ENCODE data around the gene PGAM4. TPM values are rescaled to one million over a fixed set of nuclear protein-coding genes. Genes with fewer than 3 reads are reported as not detected.

PGAM4 gene
- total RNA-seq, 1 experiment from 2014 or later = not detected

DNA sequence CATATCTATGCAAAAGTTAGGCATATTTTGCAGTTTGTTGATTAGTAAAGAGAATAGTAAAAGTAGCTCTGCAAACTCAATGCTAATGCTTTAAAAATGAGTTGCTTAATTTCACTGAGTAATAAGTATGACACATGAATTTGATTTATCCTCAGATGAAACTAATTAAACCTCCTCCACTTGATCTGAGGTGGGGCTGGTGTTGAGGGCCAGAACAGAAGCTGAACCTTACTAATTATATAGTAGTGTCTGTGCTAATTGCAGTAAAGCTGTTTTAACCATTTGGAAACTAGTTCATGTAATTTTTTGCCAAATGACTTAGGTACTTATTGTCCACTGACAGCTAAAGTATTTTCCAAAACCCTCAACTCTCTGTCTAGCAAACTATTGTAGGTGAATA lies 7.7 kb upstream of the PGAM4 start:
- H3K27ac Mint-ChIP-seq (ENCODE audit: unreplicated experiment) = no peak overlapping the region
- no peak overlapping the region for H3K4me3 Mint-ChIP-seq (ENCODE audit: low read depth, unreplicated experiment)
- no peak for TF ChIP-seq CTCF (IDR thresholded peaks at IDR 0.05; ENCODE audit: unreplicated experiment)
- peaks cover 8% of the 10 kb centered on the region for H3K4me1 Mint-ChIP-seq (ENCODE audit: low read depth, unreplicated experiment)
- intact Hi-C loops (cut with micrococcal nuclease; ENCODE audit: unreplicated experiment) = no loop called here
- no peak for DNase-seq
- no peaks in the 10 kb centered on the region for H3K9me3 Mint-ChIP-seq (ENCODE audit: low read depth, unreplicated experiment)
- no peaks in the 10 kb centered on the region for H3K27me3 Mint-ChIP-seq (ENCODE audit: unreplicated experiment)
- no peaks in the 10 kb centered on the region for H3K36me3 Mint-ChIP-seq (ENCODE audit: insufficient read depth, unreplicated experiment)
- BruUV-seq (replicated peaks) = no TSS peak
- CTCF ChIA-PET = no interaction called here

DNA sequence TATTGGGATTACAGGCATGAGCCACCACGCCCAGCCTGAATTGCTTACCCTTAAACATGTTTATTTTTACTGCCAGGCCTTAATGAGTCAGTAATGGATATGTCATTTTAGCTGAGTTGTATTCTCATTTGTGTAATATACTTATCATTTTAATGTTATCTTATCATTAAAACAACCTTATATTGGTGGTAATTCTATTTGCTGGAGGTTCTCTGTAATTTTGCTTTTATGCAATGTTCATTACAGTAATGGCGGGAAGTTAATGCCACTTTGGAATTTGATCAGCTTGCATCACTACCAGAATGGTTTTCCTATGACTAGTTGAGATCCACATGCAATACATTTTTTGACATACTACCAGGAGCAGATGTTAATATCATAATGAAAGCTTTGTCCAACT lies 6.3 kb upstream of the PGAM4 start:
- intact Hi-C loops (cut with micrococcal nuclease; ENCODE audit: unreplicated experiment) = no loop called here
- CTCF ChIA-PET = no interaction called here
- no peak overlapping the region for H3K27ac Mint-ChIP-seq (ENCODE audit: unreplicated experiment)
- no peak for TF ChIP-seq CTCF (IDR thresholded peaks at IDR 0.05; ENCODE audit: unreplicated experiment)
- H3K9me3 Mint-ChIP-seq (ENCODE audit: low read depth, unreplicated experiment) = no peaks in the 10 kb centered on the region
- no peaks in the 10 kb centered on the region for H3K27me3 Mint-ChIP-seq (ENCODE audit: unreplicated experiment)
- H3K4me3 Mint-ChIP-seq (ENCODE audit: low read depth, unreplicated experiment) = no peak overlapping the region
- H3K36me3 Mint-ChIP-seq (ENCODE audit: insufficient read depth, unreplicated experiment) = no peaks in the 10 kb centered on the region
- BruUV-seq (replicated peaks) = no TSS peak
- peaks cover 8% of the 10 kb centered on the region for H3K4me1 Mint-ChIP-seq (ENCODE audit: low read depth, unreplicated experiment)
- no peak for DNase-seq

GRCh38 chrX:77967631-77968030 lies 1.8 kb downstream of the PGAM4 start:
- Mint-ChIP-seq H3K4me1 (ENCODE audit: low read depth, unreplicated experiment) (peaks cover 1% of the 10 kb centered on the region), H3K4me3 (ENCODE audit: low read depth, unreplicated experiment) (no peak overlapping the region), H3K9me3 (ENCODE audit: low read depth, unreplicated experiment) (no peaks in the 10 kb centered on the region), H3K27ac (ENCODE audit: unreplicated experiment) (no peak overlapping the region), H3K36me3 (ENCODE audit: insufficient read depth, unreplicated experiment) (no peaks in the 10 kb centered on the region), H3K27me3 (ENCODE audit: unreplicated experiment) (no peaks in the 10 kb centered on the region)
- CTCF ChIA-PET = interaction anchor here (0.6 kb wide), 1 partner anchor 32 kb away, joined by 7 read pairs; no protein-coding TSS in a partner anchor
- BruUV-seq (replicated peaks) = no TSS peak
- intact Hi-C loops (cut with micrococcal nuclease; ENCODE audit: unreplicated experiment) = no loop called here
- no peak for DNase-seq
- no peak for TF ChIP-seq CTCF (IDR thresholded peaks at IDR 0.05; ENCODE audit: unreplicated experiment)

- DNase-seq = no peak
- BruUV-seq (replicated peaks) = no TSS peak
- no peaks in the 10 kb centered on the region for H3K27me3 Mint-ChIP-seq (ENCODE audit: unreplicated experiment)
- H3K36me3 Mint-ChIP-seq (ENCODE audit: insufficient read depth, unreplicated experiment) = peaks cover 5% of the 10 kb centered on the region
- CTCF ChIA-PET = no interaction called here
- H3K4me3 Mint-ChIP-seq (ENCODE audit: low read depth, unreplicated experiment) = no peak overlapping the region
- no peaks in the 10 kb centered on the region for H3K9me3 Mint-ChIP-seq (ENCODE audit: low read depth, unreplicated experiment)
- TF ChIP-seq CTCF (IDR thresholded peaks at IDR 0.05; ENCODE audit: unreplicated experiment) = no peak
- H3K4me1 Mint-ChIP-seq (ENCODE audit: low read depth, unreplicated experiment) = peaks cover 14% of the 10 kb centered on the region
- H3K27ac Mint-ChIP-seq (ENCODE audit: unreplicated experiment) = no peak overlapping the region
- intact Hi-C loops (cut with micrococcal nuclease; ENCODE audit: unreplicated experiment) = no loop called here
These were observed 3.1 kb downstream of the PGAM4 start for GRCh38 chrX:77966361-77966760.
